CD4-positive, alpha-beta memory T cell (primary cell): ENCODE results near the gene MADD. TPM values are rescaled to one million over a fixed set of nuclear protein-coding genes. Genes with fewer than 3 reads are reported as not detected.

Source experiments
- CTCF ChIA-PET: fragments of 350-600 bp; sonication (Branson Sonifier 250); formaldehyde crosslinking; loops from one replicate; lab custom pipeline; 2021; ENCODE audit warnings: inconsistent platforms; ENCODE audit not compliant: partially characterized antibody; lab: Charles Lee
- POLR2A ChIA-PET: fragments of 350-600 bp; sonication (Branson Sonifier 250); formaldehyde crosslinking; loops from one replicate; lab custom pipeline; 2021; ENCODE audit not compliant: partially characterized antibody; lab: Charles Lee
- DNase-seq, 5 donors: peaks; one replicate each; pipeline versions ENCODE4 v3.0.0 to v3.0.0-alpha.2; 2020 to 2022; ENCODE audit warnings: mixed read lengths in 1 of 5
- H3K27ac ChIP-seq: one replicate; pipeline ENCODE4 v1.7.0; 2013; ENCODE audit warnings: low read depth, low read length
- H3K27me3 ChIP-seq: 2 replicates; pipeline ENCODE4 v1.7.0; 2013; ENCODE audit warnings: mild to moderate bottlenecking, low read length, moderate library complexity; ENCODE audit not compliant: insufficient read depth
- H3K36me3 ChIP-seq: 2 replicates; pipeline ENCODE4 v1.7.0; 2013; ENCODE audit warnings: mild to moderate bottlenecking, low read length, moderate library complexity; ENCODE audit not compliant: insufficient read depth
- H3K4me1 ChIP-seq: 2 replicates; pipeline ENCODE4 v1.7.0; 2013; ENCODE audit warnings: mild to moderate bottlenecking, low read length, moderate library complexity; ENCODE audit not compliant: insufficient read depth
- H3K4me3 ChIP-seq, 2 donors: one replicate each; pipeline ENCODE4 v1.7.0; 2013; ENCODE audit warnings: low read length in 2 of 2, mild to moderate bottlenecking in 1 of 2
- H3K9me3 ChIP-seq, 2 donors: one replicate each; pipeline ENCODE4 v1.7.0; 2013; ENCODE audit warnings: low read length in 2 of 2, control low read depth in 1 of 2; ENCODE audit not compliant: control insufficient read depth in 1 of 2
- H3K27ac Mint-ChIP-seq, 7 donors: one replicate each; pipeline ENCODE4 v1.8.0; 2020 to 2021; ENCODE audit warnings: mixed read lengths in 7 of 7, mild to moderate bottlenecking in 6 of 7, inconsistent platforms in 3 of 7, moderate library complexity in 3 of 7
- H3K27me3 Mint-ChIP-seq, 2 donors: one replicate each; pipeline ENCODE4 v1.8.0; 2020 to 2021; ENCODE audit warnings: mixed read lengths in 2 of 2
- H3K36me3 Mint-ChIP-seq, 2 donors: one replicate each; pipeline ENCODE4 v1.8.0; 2020 to 2021; ENCODE audit warnings: mixed read lengths in 2 of 2, inconsistent platforms in 1 of 2, mild to moderate bottlenecking in 1 of 2
- H3K4me1 Mint-ChIP-seq, 4 donors: one replicate each; pipeline ENCODE4 v1.8.0; 2020 to 2021; ENCODE audit warnings: mixed read lengths in 4 of 4, mild to moderate bottlenecking in 1 of 4
- H3K4me3 Mint-ChIP-seq, 8 donors: one replicate each; pipeline ENCODE4 v1.8.0; 2020 to 2021; ENCODE audit warnings: mixed read lengths in 8 of 8, mild to moderate bottlenecking in 7 of 8, moderate library complexity in 6 of 8, inconsistent platforms in 3 of 8
- H3K9me3 Mint-ChIP-seq, 8 donors: one replicate each; pipeline ENCODE4 v1.8.0; 2020 to 2021; ENCODE audit warnings: mixed read lengths in 8 of 8, mild to moderate bottlenecking in 5 of 8, inconsistent platforms in 3 of 8, moderate library complexity in 1 of 8
- intact Hi-C: fragments of 100-400 bp; cut with micrococcal nuclease; formaldehyde crosslinking; loops from one replicate; pipeline ENCODE4 v1.15.1; 2023
- polyA plus RNA-seq, 2 donors: library from polyadenylated mRNA; unstranded; fragments of 300-500 nt; fragmentation: Illumina TruSeq; gene quantifications; one replicate each; pipeline ENCODE4 v1.2.3, GENCODE V29; 2021
- total RNA-seq, 2 experiments: library from RNA; stranded (reverse); gene quantifications; one replicate each; pipeline ENCODE4 v1.2.3, GENCODE V29; 2021

MADD gene
- total and polyA plus RNA-seq, 4 experiments from 2014 or later = 19.3 to 119 (median 75.3) TPM

DNA sequence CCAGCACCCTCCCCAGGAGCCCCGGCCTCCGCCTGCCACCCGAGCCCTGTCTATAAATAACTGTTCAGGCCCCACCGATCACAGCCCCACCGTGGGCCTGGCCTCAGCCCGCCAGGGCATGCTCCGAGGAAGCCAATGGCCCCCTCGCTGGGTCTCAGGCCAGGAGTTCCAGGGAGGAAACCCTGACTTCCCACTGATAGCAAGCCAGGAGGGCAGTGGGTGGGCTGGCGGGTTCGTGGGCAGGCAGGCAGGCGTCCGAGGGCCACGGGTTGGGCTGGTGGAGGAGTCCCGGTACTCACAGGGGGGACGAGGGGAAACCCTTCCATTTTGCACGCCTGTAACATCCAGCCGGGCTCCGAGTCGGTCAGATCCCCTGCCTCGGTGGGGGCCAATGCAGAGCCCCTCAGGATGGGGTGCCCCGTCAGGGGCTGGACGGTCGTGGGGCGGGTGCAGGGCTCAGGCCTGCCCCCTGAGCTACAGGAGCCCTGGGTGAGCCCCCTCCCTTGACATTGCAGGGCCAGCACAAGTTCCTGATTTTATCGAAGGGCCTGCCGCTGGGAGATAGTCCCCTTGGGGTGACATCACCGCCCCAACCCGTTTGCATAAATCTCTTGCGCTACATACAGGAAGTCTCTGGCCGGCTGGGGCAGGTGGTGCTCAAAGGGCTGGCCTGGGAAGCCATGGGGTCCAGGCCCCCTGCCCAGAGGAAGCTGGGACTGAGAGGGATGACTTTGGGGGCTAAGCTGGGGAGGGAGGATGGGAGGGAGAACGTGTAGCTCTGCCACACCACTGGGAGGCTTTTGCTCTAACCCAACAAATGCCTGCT, 108.3 kb downstream of the MADD start, which contains the start of gene SPI1:
SPI1 (minus strand) TSS at position 538 of the 826 bp plus-strand sequence; CDS start at position 344, 194 bp downstream.
- Mint-ChIP-seq H3K9me3 (no peaks in the 10 kb centered on the region), H3K4me3 (no peak within 1 kb of the TSS), H3K4me1 (peaks cover 0 to 5% (median 1%) of the 10 kb centered on the region in 4 donors), H3K27ac (peak within 1 kb of the TSS in 1 of 7 donors; percentile 21), H3K27me3 (no peaks in the 10 kb centered on the region), H3K36me3 (no peaks in the 10 kb centered on the region)
- no peak for DNase-seq
- H3K27ac ChIP-seq = no peak within 1 kb of the TSS
- peaks cover 7% of the 10 kb centered on the region for H3K4me1 ChIP-seq
- no peaks in the 10 kb centered on the region for H3K36me3 ChIP-seq
- CTCF ChIA-PET = interaction anchor here (0.8 to 0.9 kb wide), 2 partner anchors 21 to 34 kb away, joined by 3 to 4 read pairs; no protein-coding TSS in a partner anchor
- intact Hi-C loops = no loop called here
- H3K4me3 ChIP-seq = no peak within 1 kb of the TSS
- no peaks in the 10 kb centered on the region for H3K27me3 ChIP-seq
- H3K9me3 ChIP-seq = no peaks in the 10 kb centered on the region
- POLR2A ChIA-PET = interaction anchor here (1.0 to 1.5 kb wide), 3 partner anchors 22 to 31 kb away, joined by 3 to 7 read pairs (median 4); no protein-coding TSS in a partner anchor

DNA sequence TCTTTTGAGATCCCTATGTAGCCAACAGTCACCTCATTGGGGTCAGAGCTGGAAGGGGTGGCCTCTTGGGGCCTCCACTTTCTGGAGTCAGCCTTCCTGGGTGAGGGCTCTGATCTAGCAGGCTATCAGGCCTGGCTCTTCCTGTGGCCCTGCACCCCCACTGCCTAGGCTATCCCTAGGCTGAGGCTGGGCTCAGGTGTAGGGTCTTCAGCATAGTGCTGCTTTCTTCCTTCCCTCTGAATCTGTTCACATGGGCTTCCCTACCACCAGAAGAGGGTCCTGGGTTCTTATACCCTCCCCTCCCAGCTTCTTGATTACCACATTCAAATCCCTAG, 108.9 kb downstream of the MADD start:
- ChIA-PET POLR2A (interaction anchor here (1.0 to 1.5 kb wide), 2 partner anchors 21 to 29 kb away, joined by 3 to 7 read pairs; no protein-coding TSS in a partner anchor), CTCF (interaction anchor here (0.8 to 0.9 kb wide), 2 partner anchors 20 to 33 kb away, joined by 3 to 4 read pairs; no protein-coding TSS in a partner anchor)
- DNase-seq = no peak
- Histone ChIP-seq H3K27ac (no peak overlapping the region), H3K4me1 (peaks cover 4% of the 10 kb centered on the region), H3K36me3 (no peaks in the 10 kb centered on the region), H3K27me3 (no peaks in the 10 kb centered on the region), H3K9me3 (no peaks in the 10 kb centered on the region), H3K4me3 (no peak overlapping the region)
- Mint-ChIP-seq H3K36me3 (no peaks in the 10 kb centered on the region), H3K27me3 (no peaks in the 10 kb centered on the region), H3K27ac (peak overlapping the region in 1 of 7 donors; percentile 21), H3K4me1 (peaks cover 0 to 5% (median 1%) of the 10 kb centered on the region in 4 donors), H3K9me3 (no peaks in the 10 kb centered on the region), H3K4me3 (no peak overlapping the region)
- intact Hi-C loops = no loop called here

DNA sequence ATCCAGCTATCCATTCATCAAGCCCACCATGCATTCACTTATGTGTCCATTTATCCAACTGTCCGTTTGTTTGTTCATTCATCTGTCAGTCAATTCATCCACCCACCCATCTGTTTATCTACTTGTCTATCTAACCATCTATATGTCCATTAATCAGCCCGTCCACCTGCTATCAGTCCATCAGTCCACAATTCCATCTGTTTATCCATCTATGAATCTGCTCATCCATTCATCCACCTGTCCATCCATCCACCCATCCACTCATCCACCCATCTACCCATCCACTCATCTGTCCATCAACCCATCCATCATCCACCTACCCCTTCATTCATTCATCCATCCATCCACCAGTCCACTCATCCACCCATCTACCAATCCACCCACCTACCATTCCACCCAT, 109.4 kb downstream of the MADD start:
- no peak for DNase-seq
- H3K4me3 ChIP-seq = no peak overlapping the region
- no peaks in the 10 kb centered on the region for H3K4me1 ChIP-seq
- no peak overlapping the region for H3K27ac ChIP-seq
- no peaks in the 10 kb centered on the region for H3K27me3 ChIP-seq
- no peaks in the 10 kb centered on the region for H3K36me3 ChIP-seq
- H3K27me3 Mint-ChIP-seq = no peaks in the 10 kb centered on the region
- H3K4me3 Mint-ChIP-seq = no peak overlapping the region
- CTCF ChIA-PET = no interaction called here
- H3K36me3 Mint-ChIP-seq = no peaks in the 10 kb centered on the region
- no peaks in the 10 kb centered on the region for H3K9me3 ChIP-seq
- H3K9me3 Mint-ChIP-seq = no peaks in the 10 kb centered on the region
- intact Hi-C loops = no loop called here
- POLR2A ChIA-PET = interaction anchor here (1.0 to 1.7 kb wide), 2 partner anchors 21 to 29 kb away, joined by 4 to 7 read pairs; partner anchors contain the start of gene SLC39A13
- H3K27ac Mint-ChIP-seq = no peak overlapping the region
- H3K4me1 Mint-ChIP-seq = peaks cover 0 to 5% (median 1%) of the 10 kb centered on the region in 4 donors

Other genes with a start within 250 kb of the MADD start
- 100 to 1,000 TPM; 141 to 142 TPM for gene ARFGAP2, start 93.3 kb upstream of the MADD start, total RNA-seq
- 100 to 1,000 TPM in 1 of 2 donors, 10 to 100 TPM in 1; 88.6 to 134 TPM for gene ARFGAP2, start 93.3 kb upstream of the MADD start, polyA plus RNA-seq
- gene PACSIN3, start 83.7 kb upstream of the MADD start, total RNA-seq = 1 to 10 TPM in 1 of 2 experiments, not detected in 1; 1.3 TPM
- under 1 TPM in 1 of 2 donors, not detected in 1; 0.23 TPM for gene PACSIN3, start 83.7 kb upstream of the MADD start, polyA plus RNA-seq
- 100 to 1,000 TPM; 129 to 132 TPM for gene DDB2, start 55.2 kb upstream of the MADD start, total RNA-seq
- gene DDB2, start 55.2 kb upstream of the MADD start, polyA plus RNA-seq = 10 to 100 TPM; 36.2 to 40.2 TPM
- gene ACP2, start 21.3 kb upstream of the MADD start, total RNA-seq = 10 to 100 TPM; 23.6 to 23.7 TPM
- gene ACP2, start 21.3 kb upstream of the MADD start, polyA plus RNA-seq = 10 to 100 TPM; 11.4 to 19.0 TPM
- gene NR1H3, start 12.1 kb upstream of the MADD start, total RNA-seq = 10 to 100 TPM; 17.8 to 20.0 TPM
- gene NR1H3, start 12.1 kb upstream of the MADD start, polyA plus RNA-seq = 1 to 10 TPM; 3.3 to 7.8 TPM
- not detected for gene MYBPC3, start 82.6 kb downstream of the MADD start, total RNA-seq
- gene MYBPC3, start 82.6 kb downstream of the MADD start, polyA plus RNA-seq = not detected
- 1 to 10 TPM; 4.8 to 5.0 TPM for gene SPI1, start 108.4 kb downstream of the MADD start, total RNA-seq
- under 1 TPM in 1 of 2 donors, not detected in 1; 0.28 TPM for gene SPI1, start 108.4 kb downstream of the MADD start, polyA plus RNA-seq
- gene SLC39A13, start 138.5 kb downstream of the MADD start, total RNA-seq = 10 to 100 TPM; 63.6 to 68.3 TPM
- 10 to 100 TPM; 22.3 to 33.6 TPM for gene SLC39A13, start 138.5 kb downstream of the MADD start, polyA plus RNA-seq
- 10 to 100 TPM; 53.9 to 59.6 TPM for gene PSMC3, start 156.3 kb downstream of the MADD start, total RNA-seq
- gene PSMC3, start 156.3 kb downstream of the MADD start, polyA plus RNA-seq = 100 to 1,000 TPM; 114 to 152 TPM
- 1 to 10 TPM in 1 of 2 experiments, under 1 TPM in 1; 0.55 to 1.7 TPM for gene RAPSN, start 179.0 kb downstream of the MADD start, total RNA-seq
- gene RAPSN, start 179.0 kb downstream of the MADD start, polyA plus RNA-seq = not detected